Measurements from ENCODE around the gene INVS. TPM values are rescaled to one million over a fixed set of nuclear protein-coding genes. Genes with fewer than 3 reads are reported as not detected.

Gene INVS
- total and polyA plus RNA-seq, 2 experiments from 2014 or later, result 4.1 to 8.7 TPM

DNA sequence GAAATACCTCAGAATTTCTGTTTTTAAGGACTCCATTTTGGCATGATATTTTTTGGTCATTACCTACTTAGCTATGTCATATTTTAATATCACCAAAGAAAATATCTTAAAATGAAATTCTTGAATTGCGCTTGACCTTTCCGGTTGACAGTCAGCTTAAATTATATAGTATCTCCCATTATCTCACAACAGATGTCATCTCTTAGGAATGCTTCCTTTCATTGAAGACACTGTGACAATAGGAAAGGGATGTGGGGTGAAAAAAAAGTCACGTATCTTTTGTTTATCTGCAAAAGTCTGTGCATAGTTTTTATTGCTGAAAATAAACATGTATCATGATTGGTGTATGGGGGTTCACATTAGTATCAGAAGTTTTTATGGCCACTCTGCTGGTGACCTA is 105.8 kb downstream of the INVS start (continued):
- TF ChIP-seq ETS1 (IDR thresholded peaks at IDR 0.05) (no peak), ZNF114 (CRISPR knock-in tag; IDR thresholded peaks at IDR 0.05) (no peak)
- TF ChIP-seq, protein P1, sequence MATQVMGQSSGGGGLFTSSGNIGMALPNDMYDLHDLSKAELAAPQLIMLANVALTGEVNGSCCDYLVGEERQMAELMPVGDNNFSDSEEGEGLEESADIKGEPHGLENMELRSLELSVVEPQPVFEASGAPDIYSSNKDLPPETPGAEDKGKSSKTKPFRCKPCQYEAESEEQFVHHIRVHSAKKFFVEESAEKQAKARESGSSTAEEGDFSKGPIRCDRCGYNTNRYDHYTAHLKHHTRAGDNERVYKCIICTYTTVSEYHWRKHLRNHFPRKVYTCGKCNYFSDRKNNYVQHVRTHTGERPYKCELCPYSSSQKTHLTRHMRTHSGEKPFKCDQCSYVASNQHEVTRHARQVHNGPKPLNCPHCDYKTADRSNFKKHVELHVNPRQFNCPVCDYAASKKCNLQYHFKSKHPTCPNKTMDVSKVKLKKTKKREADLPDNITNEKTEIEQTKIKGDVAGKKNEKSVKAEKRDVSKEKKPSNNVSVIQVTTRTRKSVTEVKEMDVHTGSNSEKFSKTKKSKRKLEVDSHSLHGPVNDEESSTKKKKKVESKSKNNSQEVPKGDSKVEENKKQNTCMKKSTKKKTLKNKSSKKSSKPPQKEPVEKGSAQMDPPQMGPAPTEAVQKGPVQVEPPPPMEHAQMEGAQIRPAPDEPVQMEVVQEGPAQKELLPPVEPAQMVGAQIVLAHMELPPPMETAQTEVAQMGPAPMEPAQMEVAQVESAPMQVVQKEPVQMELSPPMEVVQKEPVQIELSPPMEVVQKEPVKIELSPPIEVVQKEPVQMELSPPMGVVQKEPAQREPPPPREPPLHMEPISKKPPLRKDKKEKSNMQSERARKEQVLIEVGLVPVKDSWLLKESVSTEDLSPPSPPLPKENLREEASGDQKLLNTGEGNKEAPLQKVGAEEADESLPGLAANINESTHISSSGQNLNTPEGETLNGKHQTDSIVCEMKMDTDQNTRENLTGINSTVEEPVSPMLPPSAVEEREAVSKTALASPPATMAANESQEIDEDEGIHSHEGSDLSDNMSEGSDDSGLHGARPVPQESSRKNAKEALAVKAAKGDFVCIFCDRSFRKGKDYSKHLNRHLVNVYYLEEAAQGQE (IDR thresholded peaks at IDR 0.05; ENCODE audit: unreplicated experiment), result no peak

GRCh38 chr9:100206899-100207298 is 107.9 kb downstream of the INVS start:
- H3K4me3 ChIP-seq, result no peak overlapping the region
- H3K36me3 Mint-ChIP-seq (ENCODE audit: low read depth), result no peaks in the 10 kb centered on the region
- H4K20me1 ChIP-seq (replicated peaks; ENCODE audit: insufficient read depth), result no peaks in the 10 kb centered on the region
- H3F3A ChIP-seq (replicated peaks; ENCODE audit: low read depth), result no peaks in the 10 kb centered on the region
- no peak overlapping the region for H3K4me2 ChIP-seq
- H3K79me2 ChIP-seq (replicated peaks; ENCODE audit: insufficient read depth), result no peaks in the 10 kb centered on the region
- peaks cover 20% of the 10 kb centered on the region; the same call in 2 of the 3 replicates for H3K4me1 Mint-ChIP-seq
- H2AFZ ChIP-seq, result no peak overlapping the region
- H3K36me3 ChIP-seq (ENCODE audit: insufficient read depth), result no peaks in the 10 kb centered on the region
- ATAC-seq (no peak), DNase-seq (ENCODE audit: low spot score) (no peak)
- H3K27ac ChIP-seq (ENCODE audit: low read depth), result no peak overlapping the region
- H3K4me3 Mint-ChIP-seq, result no peak overlapping the region
- H3K9me3 Mint-ChIP-seq, result no peaks in the 10 kb centered on the region
- no peaks in the 10 kb centered on the region for H3K27me3 ChIP-seq (ENCODE audit: insufficient read depth)
- no peak overlapping the region for H3K27ac Mint-ChIP-seq
- no peaks in the 10 kb centered on the region for H3K27me3 Mint-ChIP-seq (ENCODE audit: insufficient read depth, low read depth, poor library complexity)
- no peaks in the 10 kb centered on the region for H3K4me1 ChIP-seq (ENCODE audit: insufficient read depth)
- TF ChIP-seq JUNB (IDR thresholded peaks at IDR 0.05; ENCODE audit: unreplicated experiment), result no peak
- no peak for TF ChIP-seq NANOG (IDR thresholded peaks at IDR 0.05; ENCODE audit: borderline replicate concordance)
- TF ChIP-seq STAT1 (IDR thresholded peaks at IDR 0.05; ENCODE audit: unreplicated experiment), result no peak
- no peak for TF ChIP-seq ETS1 (IDR thresholded peaks at IDR 0.05)
- TF ChIP-seq, protein P2, sequence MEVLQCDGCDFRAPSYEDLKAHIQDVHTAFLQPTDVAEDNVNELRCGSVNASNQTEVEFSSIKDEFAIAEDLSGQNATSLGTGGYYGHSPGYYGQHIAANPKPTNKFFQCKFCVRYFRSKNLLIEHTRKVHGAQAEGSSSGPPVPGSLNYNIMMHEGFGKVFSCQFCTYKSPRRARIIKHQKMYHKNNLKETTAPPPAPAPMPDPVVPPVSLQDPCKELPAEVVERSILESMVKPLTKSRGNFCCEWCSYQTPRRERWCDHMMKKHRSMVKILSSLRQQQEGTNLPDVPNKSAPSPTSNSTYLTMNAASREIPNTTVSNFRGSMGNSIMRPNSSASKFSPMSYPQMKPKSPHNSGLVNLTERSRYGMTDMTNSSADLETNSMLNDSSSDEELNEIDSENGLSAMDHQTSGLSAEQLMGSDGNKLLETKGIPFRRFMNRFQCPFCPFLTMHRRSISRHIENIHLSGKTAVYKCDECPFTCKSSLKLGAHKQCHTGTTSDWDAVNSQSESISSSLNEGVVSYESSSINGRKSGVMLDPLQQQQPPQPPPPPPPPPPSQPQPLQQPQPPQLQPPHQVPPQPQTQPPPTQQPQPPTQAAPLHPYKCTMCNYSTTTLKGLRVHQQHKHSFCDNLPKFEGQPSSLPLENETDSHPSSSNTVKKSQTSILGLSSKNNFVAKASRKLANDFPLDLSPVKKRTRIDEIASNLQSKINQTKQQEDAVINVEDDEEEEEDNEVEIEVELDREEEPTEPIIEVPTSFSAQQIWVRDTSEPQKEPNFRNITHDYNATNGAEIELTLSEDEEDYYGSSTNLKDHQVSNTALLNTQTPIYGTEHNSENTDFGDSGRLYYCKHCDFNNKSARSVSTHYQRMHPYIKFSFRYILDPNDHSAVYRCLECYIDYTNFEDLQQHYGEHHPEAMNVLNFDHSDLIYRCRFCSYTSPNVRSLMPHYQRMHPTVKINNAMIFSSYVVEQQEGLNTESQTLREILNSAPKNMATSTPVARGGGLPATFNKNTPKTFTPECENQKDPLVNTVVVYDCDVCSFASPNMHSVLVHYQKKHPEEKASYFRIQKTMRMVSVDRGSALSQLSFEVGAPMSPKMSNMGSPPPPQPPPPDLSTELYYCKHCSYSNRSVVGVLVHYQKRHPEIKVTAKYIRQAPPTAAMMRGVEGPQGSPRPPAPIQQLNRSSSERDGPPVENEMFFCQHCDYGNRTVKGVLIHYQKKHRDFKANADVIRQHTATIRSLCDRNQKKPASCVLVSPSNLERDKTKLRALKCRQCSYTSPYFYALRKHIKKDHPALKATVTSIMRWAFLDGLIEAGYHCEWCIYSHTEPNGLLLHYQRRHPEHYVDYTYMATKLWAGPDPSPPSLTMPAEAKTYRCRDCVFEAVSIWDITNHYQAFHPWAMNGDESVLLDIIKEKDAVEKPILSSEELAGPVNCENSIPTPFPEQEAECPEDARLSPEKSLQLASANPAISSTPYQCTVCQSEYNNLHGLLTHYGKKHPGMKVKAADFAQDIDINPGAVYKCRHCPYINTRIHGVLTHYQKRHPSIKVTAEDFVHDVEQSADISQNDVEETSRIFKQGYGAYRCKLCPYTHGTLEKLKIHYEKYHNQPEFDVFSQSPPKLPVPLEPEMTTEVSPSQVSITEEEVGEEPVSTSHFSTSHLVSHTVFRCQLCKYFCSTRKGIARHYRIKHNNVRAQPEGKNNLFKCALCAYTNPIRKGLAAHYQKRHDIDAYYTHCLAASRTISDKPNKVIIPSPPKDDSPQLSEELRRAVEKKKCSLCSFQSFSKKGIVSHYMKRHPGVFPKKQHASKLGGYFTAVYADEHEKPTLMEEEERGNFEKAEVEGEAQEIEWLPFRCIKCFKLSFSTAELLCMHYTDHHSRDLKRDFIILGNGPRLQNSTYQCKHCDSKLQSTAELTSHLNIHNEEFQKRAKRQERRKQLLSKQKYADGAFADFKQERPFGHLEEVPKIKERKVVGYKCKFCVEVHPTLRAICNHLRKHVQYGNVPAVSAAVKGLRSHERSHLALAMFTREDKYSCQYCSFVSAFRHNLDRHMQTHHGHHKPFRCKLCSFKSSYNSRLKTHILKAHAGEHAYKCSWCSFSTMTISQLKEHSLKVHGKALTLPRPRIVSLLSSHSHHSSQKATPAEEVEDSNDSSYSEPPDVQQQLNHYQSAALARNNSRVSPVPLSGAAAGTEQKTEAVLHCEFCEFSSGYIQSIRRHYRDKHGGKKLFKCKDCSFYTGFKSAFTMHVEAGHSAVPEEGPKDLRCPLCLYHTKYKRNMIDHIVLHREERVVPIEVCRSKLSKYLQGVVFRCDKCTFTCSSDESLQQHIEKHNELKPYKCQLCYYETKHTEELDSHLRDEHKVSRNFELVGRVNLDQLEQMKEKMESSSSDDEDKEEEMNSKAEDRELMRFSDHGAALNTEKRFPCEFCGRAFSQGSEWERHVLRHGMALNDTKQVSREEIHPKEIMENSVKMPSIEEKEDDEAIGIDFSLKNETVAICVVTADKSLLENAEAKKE (CRISPR knock-in tag; IDR thresholded peaks at IDR 0.05), result no peak
- TF ChIP-seq, protein P3, sequence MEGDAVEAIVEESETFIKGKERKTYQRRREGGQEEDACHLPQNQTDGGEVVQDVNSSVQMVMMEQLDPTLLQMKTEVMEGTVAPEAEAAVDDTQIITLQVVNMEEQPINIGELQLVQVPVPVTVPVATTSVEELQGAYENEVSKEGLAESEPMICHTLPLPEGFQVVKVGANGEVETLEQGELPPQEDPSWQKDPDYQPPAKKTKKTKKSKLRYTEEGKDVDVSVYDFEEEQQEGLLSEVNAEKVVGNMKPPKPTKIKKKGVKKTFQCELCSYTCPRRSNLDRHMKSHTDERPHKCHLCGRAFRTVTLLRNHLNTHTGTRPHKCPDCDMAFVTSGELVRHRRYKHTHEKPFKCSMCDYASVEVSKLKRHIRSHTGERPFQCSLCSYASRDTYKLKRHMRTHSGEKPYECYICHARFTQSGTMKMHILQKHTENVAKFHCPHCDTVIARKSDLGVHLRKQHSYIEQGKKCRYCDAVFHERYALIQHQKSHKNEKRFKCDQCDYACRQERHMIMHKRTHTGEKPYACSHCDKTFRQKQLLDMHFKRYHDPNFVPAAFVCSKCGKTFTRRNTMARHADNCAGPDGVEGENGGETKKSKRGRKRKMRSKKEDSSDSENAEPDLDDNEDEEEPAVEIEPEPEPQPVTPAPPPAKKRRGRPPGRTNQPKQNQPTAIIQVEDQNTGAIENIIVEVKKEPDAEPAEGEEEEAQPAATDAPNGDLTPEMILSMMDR (conservative IDR thresholded peaks at IDR 0.05; ENCODE audit: low read depth in 2 of 2), result no peak
- no peak for TF ChIP-seq CREB1 (CRISPR knock-in tag; IDR thresholded peaks at IDR 0.05; ENCODE audit: low read depth)
- H3K9me2 ChIP-seq (ENCODE audit: insufficient read depth), result no peaks in the 10 kb centered on the region

Measured in GM23338 (cell line).